Measurements from ENCODE around the gene CYTH2.

- TF ChIP-seq TCF12 (IDR thresholded peaks at IDR 0.05; ENCODE audit: low read depth) (no peak), EP300 (IDR thresholded peaks at IDR 0.05; ENCODE audit: borderline replicate concordance) (no peak), FOXM1 (IDR thresholded peaks at IDR 0.05; ENCODE audit: borderline replicate concordance, low read depth) (no peak), CREB1 (IDR thresholded peaks at IDR 0.05; ENCODE audit: low read depth) (no peak), EGR1 (IDR thresholded peaks at IDR 0.05) (no peak), RAD21 (IDR thresholded peaks at IDR 0.05; ENCODE audit: low read depth) (no peak), YY1 (IDR thresholded peaks at IDR 0.05; ENCODE audit: low read depth) (no peak), USF1 (IDR thresholded peaks at IDR 0.05) (no peak), MAX (IDR thresholded peaks at IDR 0.05) (no peak), TAF1 (IDR thresholded peaks at IDR 0.05; ENCODE audit: low read depth) (no peak), NFIC (IDR thresholded peaks at IDR 0.05) (no peak)
- TF ChIP-seq, protein P1, sequence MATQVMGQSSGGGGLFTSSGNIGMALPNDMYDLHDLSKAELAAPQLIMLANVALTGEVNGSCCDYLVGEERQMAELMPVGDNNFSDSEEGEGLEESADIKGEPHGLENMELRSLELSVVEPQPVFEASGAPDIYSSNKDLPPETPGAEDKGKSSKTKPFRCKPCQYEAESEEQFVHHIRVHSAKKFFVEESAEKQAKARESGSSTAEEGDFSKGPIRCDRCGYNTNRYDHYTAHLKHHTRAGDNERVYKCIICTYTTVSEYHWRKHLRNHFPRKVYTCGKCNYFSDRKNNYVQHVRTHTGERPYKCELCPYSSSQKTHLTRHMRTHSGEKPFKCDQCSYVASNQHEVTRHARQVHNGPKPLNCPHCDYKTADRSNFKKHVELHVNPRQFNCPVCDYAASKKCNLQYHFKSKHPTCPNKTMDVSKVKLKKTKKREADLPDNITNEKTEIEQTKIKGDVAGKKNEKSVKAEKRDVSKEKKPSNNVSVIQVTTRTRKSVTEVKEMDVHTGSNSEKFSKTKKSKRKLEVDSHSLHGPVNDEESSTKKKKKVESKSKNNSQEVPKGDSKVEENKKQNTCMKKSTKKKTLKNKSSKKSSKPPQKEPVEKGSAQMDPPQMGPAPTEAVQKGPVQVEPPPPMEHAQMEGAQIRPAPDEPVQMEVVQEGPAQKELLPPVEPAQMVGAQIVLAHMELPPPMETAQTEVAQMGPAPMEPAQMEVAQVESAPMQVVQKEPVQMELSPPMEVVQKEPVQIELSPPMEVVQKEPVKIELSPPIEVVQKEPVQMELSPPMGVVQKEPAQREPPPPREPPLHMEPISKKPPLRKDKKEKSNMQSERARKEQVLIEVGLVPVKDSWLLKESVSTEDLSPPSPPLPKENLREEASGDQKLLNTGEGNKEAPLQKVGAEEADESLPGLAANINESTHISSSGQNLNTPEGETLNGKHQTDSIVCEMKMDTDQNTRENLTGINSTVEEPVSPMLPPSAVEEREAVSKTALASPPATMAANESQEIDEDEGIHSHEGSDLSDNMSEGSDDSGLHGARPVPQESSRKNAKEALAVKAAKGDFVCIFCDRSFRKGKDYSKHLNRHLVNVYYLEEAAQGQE (IDR thresholded peaks at IDR 0.05; ENCODE audit: low read depth): no peak
Measured at GRCh38 chr19:48509467-48510194, 40.5 kb downstream of the CYTH2 start.
